NCI-H2227 treated with DMSO at 0.1 percent for 48 hours (cell line): ENCODE data around the gene MAN2B1.
"Not testable (repeated sequence)": the region's sequence is repeated elsewhere in the genome, so short reads cannot be mapped to it uniquely, and the experiment has no call there.

Experiments used
- DNase-seq: peaks from one replicate; lab custom pipeline; 2025; lab: John Stamatoyannopoulos, UW

MAN2B1 gene

DNA sequence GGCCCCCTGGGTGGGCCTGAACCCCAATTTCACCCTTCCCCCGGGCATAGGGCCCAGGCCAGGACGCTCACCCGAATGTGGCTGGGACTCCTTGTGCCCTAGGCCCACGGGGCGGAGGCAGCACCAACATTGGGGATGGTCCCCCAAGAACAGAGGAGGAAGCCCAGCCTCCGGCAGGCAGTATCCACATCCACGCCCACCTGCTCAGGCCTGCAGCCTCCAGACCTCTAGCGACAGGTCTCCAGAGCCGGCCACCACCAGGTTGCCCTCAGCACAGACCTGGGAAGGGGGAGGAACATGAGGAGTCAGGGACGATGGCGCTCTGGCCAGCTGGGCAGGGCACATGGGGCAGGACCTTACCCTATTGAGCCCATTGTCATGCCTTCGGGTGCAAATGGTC is 22.5 kb upstream of the MAN2B1 start:
- DNase-seq = no peak

DNA sequence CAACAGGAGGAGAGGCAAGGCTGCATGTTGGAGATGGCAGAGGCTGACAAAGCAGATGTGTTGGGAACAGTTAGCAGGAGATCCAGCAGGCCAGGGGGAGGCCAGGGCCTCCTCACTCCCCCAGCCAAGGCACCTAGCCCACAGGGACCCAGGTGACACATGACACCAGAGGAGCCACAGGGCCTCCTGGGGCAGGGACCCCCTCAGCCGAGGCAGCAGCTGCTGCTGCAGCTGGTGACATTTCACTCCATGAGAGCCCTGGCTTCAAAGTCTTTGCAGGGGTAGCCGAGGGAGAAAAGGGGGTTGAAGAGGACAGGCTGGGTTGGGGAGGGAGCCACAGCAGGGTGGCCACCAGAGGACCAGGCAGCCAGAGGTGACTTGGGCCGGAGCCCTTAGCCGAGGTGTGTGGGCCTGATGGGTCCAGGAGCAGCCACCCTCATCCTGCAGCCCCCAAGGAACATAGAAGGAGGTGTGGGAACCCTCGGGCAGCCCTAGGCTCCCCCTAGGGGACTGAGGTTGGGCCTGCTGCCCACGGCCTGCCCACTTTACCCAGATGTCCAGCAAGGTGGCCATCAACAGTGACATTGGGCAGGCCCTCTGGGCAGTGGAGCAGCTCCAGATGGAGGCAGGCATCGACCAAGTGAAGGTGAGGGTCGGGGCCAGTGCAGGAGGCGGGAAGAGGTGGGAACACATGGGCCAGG is 21.1 kb upstream of the MAN2B1 start, which contains the start of gene GNG14:
TSS of gene GNG14 (plus strand) at position 503 of the 701 bp plus-strand sequence. CDS start at position 554, 51 bp downstream.
- no peak for DNase-seq

- no peak for DNase-seq
These were observed 19.3 kb upstream of the MAN2B1 start for GRCh38 chr19:12685831-12686230.

- DNase-seq = peak; percentile 89
These were observed 14.8 kb upstream of the MAN2B1 start, which contains the start of gene DHPS for GRCh38 chr19:12681074-12681987. Gene DHPS, minus strand, starts transcription at chr19:12681880. Its CDS starts 114 bp downstream, at chr19:12681766.

DNA sequence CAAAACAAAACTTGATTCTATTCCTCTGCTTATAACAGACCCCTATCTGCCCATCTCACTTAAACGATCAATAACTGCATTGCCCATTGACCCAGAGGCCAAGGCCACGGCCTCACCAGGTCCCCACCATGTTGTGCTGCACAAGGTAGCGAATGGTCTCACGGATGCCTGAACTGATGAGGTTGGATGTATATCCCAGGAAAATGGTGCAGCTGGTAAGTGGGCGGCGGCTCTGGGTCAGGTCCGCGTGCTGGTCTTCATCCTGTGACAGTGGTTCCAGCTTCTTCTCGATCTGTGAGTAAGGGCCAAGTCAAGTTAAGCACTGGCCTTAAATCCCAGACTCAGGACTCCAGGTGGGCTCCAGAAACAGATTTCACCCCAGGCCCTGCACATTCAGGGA is 13.5 kb upstream of the MAN2B1 start:
- DNase-seq = no peak

- not testable (repeated sequence) for DNase-seq
These were observed 11.5 kb upstream of the MAN2B1 start for GRCh38 chr19:12678039-12678438.

GRCh38 chr19:12676928-12677327 is 10.4 kb upstream of the MAN2B1 start:
- DNase-seq = no peak

- peak; percentile 61 for DNase-seq
These were observed 9.8 kb upstream of the MAN2B1 start for GRCh38 chr19:12676384-12676792.

- DNase-seq = no peak
These were observed 9.4 kb upstream of the MAN2B1 start for GRCh38 chr19:12675940-12676339.

GRCh38 chr19:12675399-12675798 is 8.9 kb upstream of the MAN2B1 start:
- no peak for DNase-seq

DNA sequence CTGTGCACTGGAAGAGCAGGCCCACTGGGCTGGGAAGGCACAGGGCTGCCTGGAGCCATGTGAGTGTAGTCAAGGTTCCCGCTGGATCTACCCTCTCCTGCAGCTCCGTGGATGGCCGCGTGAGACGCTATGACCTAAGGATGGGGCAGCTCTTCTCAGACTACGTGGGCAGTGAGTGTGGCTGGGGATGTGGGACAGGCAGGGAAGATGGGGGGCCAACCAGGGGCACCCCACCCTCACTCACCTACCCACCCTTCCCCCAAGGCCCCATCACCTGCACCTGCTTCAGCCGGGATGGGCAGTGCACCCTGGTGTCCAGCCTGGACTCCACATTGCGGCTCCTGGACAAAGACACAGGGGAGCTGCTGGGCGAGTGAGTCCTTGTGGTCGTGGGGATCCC is 6.2 kb upstream of the MAN2B1 start:
- DNase-seq = no peak

DNA sequence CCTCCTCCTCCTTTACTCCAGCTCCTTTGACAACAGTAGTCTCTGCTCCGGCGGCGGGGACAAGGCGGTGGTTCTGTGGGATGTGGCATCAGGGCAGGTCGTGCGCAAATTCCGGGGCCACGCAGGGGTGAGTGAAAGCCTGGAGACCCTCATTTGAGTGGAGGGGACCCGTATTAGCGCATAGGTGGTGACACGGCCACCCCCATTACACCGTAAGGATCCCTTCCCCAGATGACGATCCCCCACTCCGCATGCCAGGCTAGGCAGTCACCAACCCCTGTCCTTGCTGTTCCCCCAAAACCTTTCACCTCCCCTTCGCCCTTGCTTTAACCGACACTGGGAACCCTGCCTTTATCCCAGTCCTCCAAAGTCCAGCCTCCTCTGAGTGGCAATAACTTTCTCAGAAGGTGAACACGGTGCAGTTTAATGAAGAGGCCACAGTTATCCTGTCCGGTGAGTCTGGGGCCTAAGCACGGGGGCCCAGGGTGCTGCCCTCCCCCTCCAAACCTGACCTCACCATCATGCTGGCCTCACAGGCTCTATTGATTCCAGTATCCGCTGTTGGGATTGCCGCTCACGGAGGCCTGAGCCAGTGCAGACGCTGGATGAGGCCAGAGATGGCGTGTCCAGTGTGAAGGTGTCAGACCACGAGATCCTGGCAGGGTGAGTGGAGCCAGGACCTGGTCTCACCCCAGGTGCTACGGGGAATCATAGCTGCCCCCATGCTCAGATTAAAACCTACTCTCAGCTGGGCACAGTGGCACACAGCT is 3.8 kb upstream of the MAN2B1 start:
- no peak for DNase-seq

DNA sequence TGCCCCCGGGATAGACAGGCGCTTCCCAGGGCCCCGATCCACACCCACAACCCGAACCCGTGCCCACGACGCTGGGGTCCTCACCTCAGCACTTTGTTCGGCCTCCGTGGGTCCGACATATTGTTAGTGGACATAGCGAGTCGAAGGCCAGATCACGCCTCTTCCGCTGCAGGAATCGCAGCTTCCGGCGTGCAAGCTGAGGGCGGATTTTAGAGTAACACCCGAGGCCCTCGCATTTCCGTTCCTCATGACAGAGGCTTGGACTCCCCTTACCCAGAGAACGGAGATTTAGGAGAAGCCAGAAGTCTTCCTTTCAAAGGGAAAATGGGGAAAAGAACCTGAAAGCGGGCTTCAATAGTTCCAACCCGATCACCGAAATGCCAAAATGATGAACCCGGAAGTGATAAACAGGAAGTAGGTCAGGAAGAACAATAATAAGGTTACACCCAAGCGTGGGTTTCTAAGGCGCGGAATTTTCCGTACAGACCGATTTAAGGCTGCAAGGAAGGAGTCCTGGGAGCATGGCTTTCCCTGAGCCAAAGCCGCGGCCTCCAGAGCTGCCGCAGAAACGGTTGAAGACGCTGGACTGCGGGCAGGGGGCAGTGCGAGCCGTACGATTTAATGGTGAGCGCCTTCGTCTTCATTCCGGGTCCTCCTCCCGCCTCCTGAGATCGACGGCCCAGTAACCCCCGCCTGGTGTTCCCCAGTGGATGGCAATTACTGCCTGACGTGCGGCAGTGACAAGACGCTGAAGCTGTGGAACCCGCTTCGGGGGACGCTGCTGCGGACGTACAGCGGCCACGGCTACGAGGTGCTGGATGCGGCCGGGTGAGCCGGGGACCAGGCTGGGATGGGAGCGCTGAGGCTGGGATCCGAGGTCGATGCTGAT is 3.0 kb upstream of the MAN2B1 start:
- DNase-seq = peak; percentile 86

DNA sequence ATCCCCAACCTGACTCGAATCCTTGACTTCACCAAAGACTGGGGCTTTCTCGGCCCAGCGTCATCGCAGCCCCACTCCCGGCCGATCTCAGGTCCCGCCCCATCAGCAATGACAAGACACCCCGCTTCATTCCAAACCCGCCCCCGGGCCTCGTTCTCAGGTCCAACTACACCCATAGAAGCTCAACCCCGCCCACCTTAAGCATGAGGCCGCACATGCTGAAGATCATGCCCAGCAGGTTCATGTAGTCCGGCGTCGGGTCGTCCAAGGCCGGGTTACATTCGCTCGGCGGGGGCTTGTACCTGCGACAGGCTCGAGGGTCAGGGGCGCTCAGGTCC is 2.4 kb upstream of the MAN2B1 start:
- no peak for DNase-seq

- DNase-seq = no peak
These were observed 1.8 kb upstream of the MAN2B1 start for GRCh38 chr19:12668346-12668745.

DNA sequence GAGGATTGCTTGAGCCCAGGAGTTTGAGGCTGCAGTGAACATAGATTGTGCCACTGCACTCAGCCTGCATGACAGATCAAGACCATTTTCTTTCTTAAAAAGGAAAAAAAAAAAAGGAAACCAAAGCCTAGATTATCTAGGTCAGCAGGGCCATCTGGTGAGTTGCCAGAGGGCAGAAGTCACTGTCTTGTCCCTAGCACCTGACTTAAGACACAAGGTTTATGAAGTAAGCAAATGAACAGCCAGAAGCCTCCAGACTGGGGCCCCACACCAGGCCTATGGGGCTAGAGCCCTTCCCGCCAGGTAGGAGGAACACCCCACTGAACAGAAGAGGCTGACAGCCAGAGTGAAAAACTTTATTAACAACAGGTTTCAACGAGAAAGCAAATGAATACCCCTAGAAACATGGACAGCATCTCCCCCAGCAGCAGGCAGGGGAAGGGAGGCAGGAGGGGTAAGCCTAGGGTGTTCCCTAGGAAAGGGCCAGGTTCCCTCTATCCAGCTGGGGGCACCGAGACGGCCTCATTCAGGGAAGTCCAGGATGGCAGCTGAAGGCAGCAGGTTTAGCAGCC is 1.3 kb upstream of the MAN2B1 start:
- DNase-seq = no peak

DNA sequence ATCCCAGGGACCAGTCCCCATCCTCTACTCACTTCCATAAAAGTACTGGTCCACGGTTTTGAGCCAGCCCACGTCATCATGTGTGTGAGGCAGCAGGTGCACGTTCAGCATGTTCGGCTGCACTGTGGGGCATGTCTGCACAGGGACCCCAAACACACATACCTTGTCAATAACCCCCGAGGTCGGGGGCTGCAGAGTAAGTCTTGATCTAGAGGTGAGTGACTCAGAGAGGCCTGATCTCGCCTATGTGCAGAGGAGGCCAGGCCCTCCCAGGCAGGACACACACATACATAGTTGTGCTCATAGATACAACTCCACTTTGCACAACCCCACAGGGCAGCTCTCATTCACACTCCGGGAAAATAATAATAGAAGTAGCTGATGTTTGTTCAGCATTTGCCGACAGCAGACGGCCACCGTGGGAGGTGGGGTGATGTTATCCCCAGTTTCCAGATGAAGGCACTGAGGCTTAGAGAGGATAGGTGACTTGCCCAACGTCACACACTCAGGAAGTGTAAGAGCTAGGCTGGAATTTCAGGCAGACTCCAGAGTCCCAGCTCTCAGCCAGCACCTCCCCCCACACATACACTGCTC is 774 bp downstream of the MAN2B1 start:
- DNase-seq = no peak

DNA sequence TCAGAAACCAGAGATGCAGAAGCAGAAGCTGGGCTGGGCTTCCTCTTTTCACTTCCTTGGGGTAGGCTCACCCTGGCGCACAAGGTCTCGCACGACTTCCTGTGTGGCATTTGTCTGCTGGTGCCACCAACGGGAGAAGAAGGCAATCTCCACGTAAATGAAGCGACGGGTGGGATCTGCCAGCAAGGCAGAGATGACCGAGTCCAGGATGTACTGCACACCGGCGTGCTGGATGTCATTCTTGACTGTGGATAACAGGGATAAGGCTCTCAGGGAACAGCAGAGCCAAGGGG is 1.3 kb downstream of the MAN2B1 start:
- no peak for DNase-seq

GRCh38 chr19:12664406-12665280 is 1.9 kb downstream of the MAN2B1 start:
- no peak for DNase-seq

GRCh38 chr19:12660980-12661379 is 5.6 kb downstream of the MAN2B1 start:
- DNase-seq = no peak
